ENCODE data around the gene TOR1B.

DNA sequence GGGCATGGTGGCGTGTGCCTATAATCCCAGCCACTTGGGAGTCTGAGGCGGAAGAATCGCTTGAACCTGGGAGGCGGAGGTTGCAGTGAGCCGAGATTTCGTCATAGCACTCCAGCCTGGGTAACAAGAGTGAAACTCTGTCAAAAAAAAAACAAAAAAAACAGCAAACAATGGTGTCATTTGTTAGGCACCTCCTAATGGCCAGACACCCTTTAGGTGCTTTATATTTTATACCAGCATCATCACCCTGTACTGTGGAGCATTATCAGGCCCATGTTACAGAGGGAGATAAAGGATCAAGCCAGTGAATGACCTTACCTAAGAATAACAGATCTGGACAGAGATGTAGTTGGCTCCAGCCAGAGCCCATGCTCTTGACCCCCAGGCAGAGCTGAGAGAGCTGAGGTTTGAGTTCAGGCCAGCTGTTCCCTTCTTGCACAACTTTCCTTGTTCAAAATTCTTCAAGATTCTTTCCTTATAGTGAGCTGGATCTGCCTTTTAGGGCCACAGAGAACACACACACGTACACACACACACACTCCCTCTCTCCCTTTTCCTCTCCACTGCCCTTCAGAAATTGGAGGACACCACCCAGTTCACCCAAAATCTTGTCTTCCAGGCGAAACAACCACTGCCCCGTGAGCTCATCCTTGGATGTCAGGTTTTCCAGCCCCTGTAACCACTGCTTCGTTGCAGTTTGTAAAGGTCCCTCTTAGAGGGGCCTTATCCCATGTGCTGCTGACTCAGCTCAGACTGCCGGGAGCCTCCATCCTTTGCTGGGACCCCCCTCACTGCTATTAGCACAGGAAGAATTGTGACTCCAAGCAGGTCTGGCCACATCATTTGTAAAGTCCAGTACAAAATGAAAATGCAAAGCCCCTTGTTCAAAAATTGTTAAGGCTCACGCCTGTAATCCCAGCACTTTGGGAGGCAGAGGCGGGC lies 39.7 kb upstream of the TOR1B start:
- TF ChIP-seq, protein P1, sequence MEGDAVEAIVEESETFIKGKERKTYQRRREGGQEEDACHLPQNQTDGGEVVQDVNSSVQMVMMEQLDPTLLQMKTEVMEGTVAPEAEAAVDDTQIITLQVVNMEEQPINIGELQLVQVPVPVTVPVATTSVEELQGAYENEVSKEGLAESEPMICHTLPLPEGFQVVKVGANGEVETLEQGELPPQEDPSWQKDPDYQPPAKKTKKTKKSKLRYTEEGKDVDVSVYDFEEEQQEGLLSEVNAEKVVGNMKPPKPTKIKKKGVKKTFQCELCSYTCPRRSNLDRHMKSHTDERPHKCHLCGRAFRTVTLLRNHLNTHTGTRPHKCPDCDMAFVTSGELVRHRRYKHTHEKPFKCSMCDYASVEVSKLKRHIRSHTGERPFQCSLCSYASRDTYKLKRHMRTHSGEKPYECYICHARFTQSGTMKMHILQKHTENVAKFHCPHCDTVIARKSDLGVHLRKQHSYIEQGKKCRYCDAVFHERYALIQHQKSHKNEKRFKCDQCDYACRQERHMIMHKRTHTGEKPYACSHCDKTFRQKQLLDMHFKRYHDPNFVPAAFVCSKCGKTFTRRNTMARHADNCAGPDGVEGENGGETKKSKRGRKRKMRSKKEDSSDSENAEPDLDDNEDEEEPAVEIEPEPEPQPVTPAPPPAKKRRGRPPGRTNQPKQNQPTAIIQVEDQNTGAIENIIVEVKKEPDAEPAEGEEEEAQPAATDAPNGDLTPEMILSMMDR (IDR thresholded peaks at IDR 0.05; ENCODE audit: low read depth, low read length): no peak
- TF ChIP-seq POLR2A (IDR thresholded peaks at IDR 0.05; ENCODE audit: extremely low read depth, insufficient read length): no peak

All from NB4 (cell line).